ENCODE data around the gene YPEL4. TPM values are rescaled to one million over a fixed set of nuclear protein-coding genes. Genes with fewer than 3 reads are reported as not detected.
"Not testable (repeated sequence)": the region's sequence is repeated elsewhere in the genome, so short reads cannot be mapped to it uniquely, and the experiment has no call there.

YPEL4 gene
- polyA plus RNA-seq (ENCODE audit: insufficient read depth in 1 of 5, insufficient read length in 5 of 5, low replicate concordance in 1 of 5): 1 to 10 TPM; 4.2 to 8.0 (median 6.5) TPM
- long read RNA-seq, donor 1: 0 reads
- long read RNA-seq, donor 2: 0 reads
- long read RNA-seq, donor 3: 0 reads
- long read RNA-seq, donor 4: 0 reads
- long read RNA-seq, donor 5: 0 reads
- long read RNA-seq, donor 6, partial matches to known transcripts: 0 of 1 reads
- long read RNA-seq, donor 6, other reads (novel, unspliced or antisense): 0 of 1 reads
- long read RNA-seq, donor 7: 0 reads
- long read RNA-seq, donor 8: 0 reads

GRCh38 chr11:57649826-57650738 lies at the start of gene YPEL4:
TSS of gene YPEL4 (minus strand) at chr11:57649912. CDS start at chr11:57647107, 2,805 bp downstream.
- no peak for DNase-seq

GRCh38 chr11:57698843-57699365 lies 49.2 kb upstream of the YPEL4 start:
- DNase-seq: no peak

- not testable (repeated sequence) for DNase-seq
Observed at GRCh38 chr11:57690474-57690873, 40.8 kb upstream of the YPEL4 start.

GRCh38 chr11:57681168-57681567 lies 31.5 kb upstream of the YPEL4 start:
- no peak for DNase-seq

GRCh38 chr11:57680552-57680874 lies 30.8 kb upstream of the YPEL4 start:
- DNase-seq: no peak

- DNase-seq: no peak
Observed at GRCh38 chr11:57679396-57679795, 29.7 kb upstream of the YPEL4 start.

GRCh38 chr11:57675176-57675941 lies 25.6 kb upstream of the YPEL4 start:
- DNase-seq: no peak

- DNase-seq: no peak
Observed at GRCh38 chr11:57674251-57674650, 24.5 kb upstream of the YPEL4 start.

GRCh38 chr11:57668434-57668782 lies 18.7 kb upstream of the YPEL4 start:
- no peak for DNase-seq

GRCh38 chr11:57667736-57668433 lies 18.2 kb upstream of the YPEL4 start, which contains the start of gene ZDHHC5:
TSS of gene ZDHHC5 (plus strand) at chr11:57668114. CDS start at chr11:57673091, 4,977 bp downstream.
- peak in 1 of 2 donors; percentile 100 for DNase-seq

GRCh38 chr11:57667117-57667735 lies 17.5 kb upstream of the YPEL4 start:
- DNase-seq: peak; percentile 98 to 100

GRCh38 chr11:57663975-57664374 lies 14.3 kb upstream of the YPEL4 start:
- no peak for DNase-seq

- DNase-seq: no peak
Observed at GRCh38 chr11:57662893-57663292, 13.2 kb upstream of the YPEL4 start.

- DNase-seq: no peak
Observed at GRCh38 chr11:57659669-57660068, 10.0 kb upstream of the YPEL4 start.

GRCh38 chr11:57658023-57658361 lies 8.3 kb upstream of the YPEL4 start:
- DNase-seq: no peak

- DNase-seq: peak; percentile 99
Observed at GRCh38 chr11:57657194-57658022, 7.7 kb upstream of the YPEL4 start, which contains the start of gene CLP1. TSS of gene CLP1 (plus strand) at chr11:57657762. CDS start at chr11:57659477, 1,715 bp downstream.

GRCh38 chr11:57656885-57657193 lies 7.1 kb upstream of the YPEL4 start:
- DNase-seq: no peak

GRCh38 chr11:57653163-57653562 lies 3.5 kb upstream of the YPEL4 start:
- DNase-seq: no peak

GRCh38 chr11:57652662-57653061 lies 3.0 kb upstream of the YPEL4 start:
- no peak for DNase-seq

- DNase-seq: not testable (repeated sequence)
Observed at GRCh38 chr11:57652230-57652629, 2.5 kb upstream of the YPEL4 start.

All from right lung (tissue), 10 donors.